Colonic mucosa (tissue), 4 donors: ENCODE data around the gene SHISAL1. TPM values are rescaled to one million over a fixed set of nuclear protein-coding genes. Genes with fewer than 3 reads are reported as not detected.

Source experiments
- DNase-seq: peaks from one replicate; pipeline ENCODE4 v3.0.0-alpha.2; 2020
- H3K27ac ChIP-seq: fragments of 200-600 bp; one replicate; pipeline ENCODE4 v1.8.0; 2021
- H3K27me3 ChIP-seq: fragments of 200-600 bp; one replicate; pipeline ENCODE4 v1.8.0; 2021
- H3K36me3 ChIP-seq: fragments of 200-600 bp; one replicate; pipeline ENCODE4 v1.8.0; 2021
- H3K4me1 ChIP-seq: fragments of 200-600 bp; one replicate; pipeline ENCODE4 v1.8.0; 2021; ENCODE audit warnings: mild to moderate bottlenecking
- H3K4me3 ChIP-seq: fragments of 200-600 bp; one replicate; pipeline ENCODE4 v1.8.0; 2021
- H3K9ac ChIP-seq, 2 donors: one replicate each; pipeline ENCODE4 v1.7.0; 2013; ENCODE audit warnings: control low read depth in 2 of 2, low read depth in 2 of 2, low read length in 2 of 2
- H3K9me3 ChIP-seq: fragments of 200-600 bp; one replicate; pipeline ENCODE4 v1.8.0; 2021
- CTCF ChIP-seq: fragments of 200-600 bp; IDR thresholded peaks from one replicate; pipeline ENCODE4 v1.8.0; 2022; ENCODE audit warnings: antibody characterized with exemption, mild to moderate bottlenecking
- intact Hi-C: fragments of 100-400 bp; cut with DNase I; formaldehyde crosslinking; loops from one replicate; pipeline ENCODE4 v1.14.1; 2022
- total RNA-seq, 2 donors: library from RNA; stranded (reverse); fragmentation: NEBNext Ultra II Directional in 1 of 2; extraction: Animal tissue kit (Norgen Biotek cat#: 25700) in 1 of 2; gene quantifications; one replicate each; pipeline ENCODE4 v1.2.1, GENCODE V29; 2021
- donor health status: healthy.
- donor health status: DM: no; HTN: no; CAD: no.
- donor health status: DM: no; HTN: no; CAD: no.

The SHISAL1 gene
- total RNA-seq, 2 donors from 2014 or later: 0.27 to 6.6 TPM

GRCh38 chr22:44358709-44359440 is 46.1 kb upstream of the SHISAL1 start:
- Histone ChIP-seq H3K9ac (no peak overlapping the region), H3K4me1 (no peaks in the 10 kb centered on the region), H3K9me3 (no peaks in the 10 kb centered on the region), H3K27ac (no peak overlapping the region), H3K27me3 (no peaks in the 10 kb centered on the region), H3K36me3 (no peaks in the 10 kb centered on the region), H3K4me3 (no peak overlapping the region)
- no peak for TF ChIP-seq CTCF
- intact Hi-C loops: no loop called here
- DNase-seq: no peak

- DNase-seq: no peak
- Histone ChIP-seq H3K4me1 (no peaks in the 10 kb centered on the region), H3K4me3 (no peak overlapping the region), H3K36me3 (no peaks in the 10 kb centered on the region), H3K9ac (no peak overlapping the region), H3K9me3 (no peaks in the 10 kb centered on the region), H3K27ac (no peak overlapping the region), H3K27me3 (no peaks in the 10 kb centered on the region)
- TF ChIP-seq CTCF: no peak
- intact Hi-C loops: no loop called here
These were observed 45.3 kb upstream of the SHISAL1 start for GRCh38 chr22:44357966-44358465.

- Histone ChIP-seq H3K36me3 (no peaks in the 10 kb centered on the region), H3K27ac (no peak overlapping the region), H3K4me1 (no peaks in the 10 kb centered on the region), H3K9ac (no peak overlapping the region), H3K27me3 (no peaks in the 10 kb centered on the region), H3K9me3 (no peaks in the 10 kb centered on the region), H3K4me3 (no peak overlapping the region)
- TF ChIP-seq CTCF: no peak
- DNase-seq: no peak
- intact Hi-C loops: no loop called here
These were observed 44.7 kb upstream of the SHISAL1 start for GRCh38 chr22:44357296-44357965.

GRCh38 chr22:44355716-44356070 is 42.9 kb upstream of the SHISAL1 start:
- no peak overlapping the region for H3K4me3 ChIP-seq
- no peak overlapping the region for H3K9ac ChIP-seq
- H3K36me3 ChIP-seq: no peaks in the 10 kb centered on the region
- no peaks in the 10 kb centered on the region for H3K27me3 ChIP-seq
- no peak for TF ChIP-seq CTCF
- intact Hi-C loops: no loop called here
- H3K27ac ChIP-seq: no peak overlapping the region
- no peaks in the 10 kb centered on the region for H3K9me3 ChIP-seq
- H3K4me1 ChIP-seq: no peaks in the 10 kb centered on the region
- no peak for DNase-seq

GRCh38 chr22:44354288-44354687 is 41.5 kb upstream of the SHISAL1 start:
- no peak for DNase-seq
- no peaks in the 10 kb centered on the region for H3K4me1 ChIP-seq
- intact Hi-C loops: no loop called here
- H3K27me3 ChIP-seq: no peaks in the 10 kb centered on the region
- no peak overlapping the region for H3K4me3 ChIP-seq
- no peak for TF ChIP-seq CTCF
- no peak overlapping the region for H3K9ac ChIP-seq
- H3K9me3 ChIP-seq: no peaks in the 10 kb centered on the region
- no peak overlapping the region for H3K27ac ChIP-seq
- no peaks in the 10 kb centered on the region for H3K36me3 ChIP-seq
